Upper lobe of right lung (tissue), 1 donor: Measurements from ENCODE around the gene CETP. TPM values are rescaled to one million over a fixed set of nuclear protein-coding genes. Genes with fewer than 3 reads are reported as not detected.
"Not testable (repeated sequence)": the region's sequence is repeated elsewhere in the genome, so short reads cannot be mapped to it uniquely, and the experiment has no call there.

ENCODE experiments used
- ATAC-seq: fragments of 200-7000 bp; cut with Tn5 transposase; one replicate; pipeline ENCODE4 v1.9.1; 2020; ENCODE audit warnings: mild to moderate bottlenecking, moderate library complexity
- DNase-seq: peaks from one replicate; pipeline ENCODE4 v3.0.0-alpha.2; 2020
- H3K27ac ChIP-seq: fragments of 200-600 bp; one replicate; pipeline ENCODE4 v1.8.0; 2022
- H3K27me3 ChIP-seq: fragments of 200-600 bp; one replicate; pipeline ENCODE4 v1.8.0; 2022; ENCODE audit warnings: mild to moderate bottlenecking
- H3K36me3 ChIP-seq: fragments of 200-600 bp; one replicate; pipeline ENCODE4 v1.8.0; 2022
- H3K4me1 ChIP-seq: fragments of 200-600 bp; one replicate; pipeline ENCODE4 v1.8.0; 2022
- H3K4me3 ChIP-seq: fragments of 200-600 bp; one replicate; pipeline ENCODE4 v1.8.0; 2022; ENCODE audit warnings: mild to moderate bottlenecking
- H3K9me3 ChIP-seq: fragments of 200-600 bp; one replicate; pipeline ENCODE4 v1.8.0; 2022
- intact Hi-C: fragments of 100-400 bp; cut with DNase I; formaldehyde crosslinking; loops from one replicate; pipeline ENCODE4 v1.11.0; 2022
- total RNA-seq: library from RNA; stranded (reverse); fragmentation: NEBNext Ultra II Directional; extraction: Animal tissue kit (Norgen Biotek cat#: 25700); gene quantifications from one replicate; pipeline ENCODE4 v1.2.1, GENCODE V29; 2021
- TF ChIP-seq, protein P1 (sequence below): fragments of 200-600 bp; IDR thresholded peaks from one replicate; pipeline ENCODE4 v1.8.0; 2022; ENCODE audit warnings: antibody characterized with exemption
- donor health status: DM: no; HTN: yes; CAD: no; lungs with severe emphysema.

The CETP gene
- total RNA-seq, 1 donor from 2014 or later, result 1.9 TPM

DNA sequence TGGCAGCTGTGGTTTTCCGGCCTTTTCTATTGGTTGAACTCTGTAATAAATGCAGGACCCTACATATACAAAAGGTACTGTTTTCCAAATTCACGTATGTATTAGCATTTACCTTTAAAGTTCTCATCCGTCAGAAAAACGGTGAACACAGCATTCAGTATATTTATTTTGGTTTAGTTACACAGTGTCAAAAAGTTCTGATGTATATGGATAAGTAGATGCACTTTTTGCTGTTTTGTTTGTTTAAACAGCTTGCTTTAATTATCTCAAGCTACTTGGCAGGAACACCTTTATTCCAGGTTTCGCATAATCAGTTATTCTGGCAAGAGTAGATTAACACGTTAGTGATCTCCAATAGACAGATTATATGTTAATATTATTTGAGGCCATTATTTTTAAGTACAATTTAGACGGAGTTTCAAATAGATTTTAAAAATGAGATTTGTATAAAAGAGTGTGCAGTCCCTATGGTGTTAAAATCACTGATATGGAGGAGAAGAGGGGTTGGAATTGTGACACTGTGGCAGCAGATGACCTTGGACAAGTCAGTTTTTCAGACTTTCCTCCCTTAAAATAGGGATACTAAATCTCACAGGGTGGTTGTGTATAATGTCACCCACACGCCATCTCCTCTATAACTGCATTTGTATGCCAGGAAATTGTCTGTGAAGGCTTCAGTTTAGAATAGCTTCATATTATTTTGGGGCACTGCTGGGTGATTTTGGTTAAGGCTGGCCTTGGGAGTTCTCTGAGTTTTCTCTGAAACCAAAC is 27.7 kb upstream of the CETP start:
- Histone ChIP-seq H3K4me3 (peak overlapping the region; percentile 84), H3K9me3 (no peaks in the 10 kb centered on the region), H3K27ac (peak overlapping the region; percentile 99), H3K4me1 (peaks cover 59% of the 10 kb centered on the region), H3K27me3 (no peaks in the 10 kb centered on the region), H3K36me3 (peaks cover 54% of the 10 kb centered on the region)
- TF ChIP-seq, protein P1, sequence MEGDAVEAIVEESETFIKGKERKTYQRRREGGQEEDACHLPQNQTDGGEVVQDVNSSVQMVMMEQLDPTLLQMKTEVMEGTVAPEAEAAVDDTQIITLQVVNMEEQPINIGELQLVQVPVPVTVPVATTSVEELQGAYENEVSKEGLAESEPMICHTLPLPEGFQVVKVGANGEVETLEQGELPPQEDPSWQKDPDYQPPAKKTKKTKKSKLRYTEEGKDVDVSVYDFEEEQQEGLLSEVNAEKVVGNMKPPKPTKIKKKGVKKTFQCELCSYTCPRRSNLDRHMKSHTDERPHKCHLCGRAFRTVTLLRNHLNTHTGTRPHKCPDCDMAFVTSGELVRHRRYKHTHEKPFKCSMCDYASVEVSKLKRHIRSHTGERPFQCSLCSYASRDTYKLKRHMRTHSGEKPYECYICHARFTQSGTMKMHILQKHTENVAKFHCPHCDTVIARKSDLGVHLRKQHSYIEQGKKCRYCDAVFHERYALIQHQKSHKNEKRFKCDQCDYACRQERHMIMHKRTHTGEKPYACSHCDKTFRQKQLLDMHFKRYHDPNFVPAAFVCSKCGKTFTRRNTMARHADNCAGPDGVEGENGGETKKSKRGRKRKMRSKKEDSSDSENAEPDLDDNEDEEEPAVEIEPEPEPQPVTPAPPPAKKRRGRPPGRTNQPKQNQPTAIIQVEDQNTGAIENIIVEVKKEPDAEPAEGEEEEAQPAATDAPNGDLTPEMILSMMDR, result no peak
- DNase-seq (no peak), ATAC-seq (no peak)
- intact Hi-C loops, result no loop called here

- H3K9me3 ChIP-seq, H3K27me3 ChIP-seq, DNase-seq, intact Hi-C loops, ATAC-seq: not testable (repeated sequence)
- Histone ChIP-seq H3K36me3 (peaks cover 61% of the 10 kb centered on the region), H3K27ac (peak overlapping the region; percentile 99), H3K4me1 (peaks cover 66% of the 10 kb centered on the region), H3K4me3 (peak overlapping the region; percentile 84)
Measured at GRCh38 chr16:56934599-56935145, 27.1 kb upstream of the CETP start.

- no peaks in the 10 kb centered on the region for H3K9me3 ChIP-seq
- no peaks in the 10 kb centered on the region for H3K27me3 ChIP-seq
- H3K27ac ChIP-seq, result peak overlapping the region; percentile 99
- TF ChIP-seq, protein P1, result no peak
- ATAC-seq (no peak), DNase-seq (no peak)
- peak overlapping the region; percentile 84 for H3K4me3 ChIP-seq
- intact Hi-C loops, result no loop called here
- H3K4me1 ChIP-seq, result peaks cover 71% of the 10 kb centered on the region
- H3K36me3 ChIP-seq, result peaks cover 66% of the 10 kb centered on the region
Measured at GRCh38 chr16:56935201-56935600, 26.5 kb upstream of the CETP start.

DNA sequence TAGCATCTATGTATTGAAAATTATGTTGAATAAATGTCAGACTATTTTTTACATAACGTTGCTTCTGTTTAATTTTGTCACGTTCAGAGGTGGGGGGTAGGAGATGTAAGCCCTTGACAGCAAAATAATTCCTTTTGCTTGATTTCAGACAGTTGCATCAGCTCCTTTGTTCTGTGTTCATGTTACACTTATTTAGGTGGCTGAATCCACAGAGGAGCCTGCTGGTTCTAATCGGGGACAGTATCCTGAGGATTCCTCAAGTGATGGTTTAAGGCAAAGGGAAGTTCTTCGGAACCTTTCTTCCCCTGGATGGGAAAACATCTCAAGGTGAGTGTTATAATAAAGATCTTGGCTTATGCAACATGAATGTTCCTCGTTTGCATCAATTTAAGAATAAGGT is 25.3 kb upstream of the CETP start:
- H3K36me3 ChIP-seq, result peaks cover 79% of the 10 kb centered on the region
- intact Hi-C loops, result no loop called here
- TF ChIP-seq, protein P1, result no peak
- ATAC-seq (no peak), DNase-seq (no peak)
- H3K27me3 ChIP-seq, result no peaks in the 10 kb centered on the region
- peak overlapping the region; percentile 84 for H3K4me3 ChIP-seq
- H3K27ac ChIP-seq, result no peak overlapping the region
- H3K9me3 ChIP-seq, result no peaks in the 10 kb centered on the region
- peaks cover 73% of the 10 kb centered on the region for H3K4me1 ChIP-seq

- H3K27ac ChIP-seq, result no peak overlapping the region
- intact Hi-C loops, result no loop called here
- DNase-seq, result no peak
- peak overlapping the region; percentile 84 for H3K4me3 ChIP-seq
- TF ChIP-seq, protein P1, result no peak
- peaks cover 73% of the 10 kb centered on the region for H3K4me1 ChIP-seq
- H3K27me3 ChIP-seq, result no peaks in the 10 kb centered on the region
- no peaks in the 10 kb centered on the region for H3K9me3 ChIP-seq
- H3K36me3 ChIP-seq, result peaks cover 84% of the 10 kb centered on the region
- ATAC-seq, result no peak
Measured at GRCh38 chr16:56936950-56937349, 24.8 kb upstream of the CETP start.

GRCh38 chr16:56938664-56939513 is 22.9 kb upstream of the CETP start:
- Histone ChIP-seq H3K4me1 (peaks cover 75% of the 10 kb centered on the region), H3K9me3 (no peaks in the 10 kb centered on the region), H3K4me3 (no peak overlapping the region), H3K36me3 (peaks cover 99% of the 10 kb centered on the region), H3K27ac (no peak overlapping the region), H3K27me3 (no peaks in the 10 kb centered on the region)
- DNase-seq (no peak), ATAC-seq (peak; percentile 38)
- TF ChIP-seq, protein P1, result no peak
- intact Hi-C loops, result no loop called here
